K562 (cell line): ENCODE measurements around the gene SLC39A11. TPM values are rescaled to one million over a fixed set of nuclear protein-coding genes. Genes with fewer than 3 reads are reported as not detected.

Experiments
- NFE2 ChIP-seq: IDR thresholded peaks from 2 replicates; pipeline ENCODE4 v1.6.1; 2014; ENCODE audit warnings: antibody characterized with exemption, low read depth
- STAT5B ChIP-seq: fragments of 250-450 bp; sonication (Bioruptor Pico); IDR thresholded peaks from 2 replicates; pipeline ENCODE4 v1.8.0; 2021; ENCODE audit warnings: mild to moderate bottlenecking, inconsistent platforms
- ZBTB26 ChIP-seq: fragments of 450-650 bp; formaldehyde crosslinking; IDR thresholded peaks from 2 replicates; pipeline ENCODE4 v1.4.0; 2022; ENCODE audit warnings: missing genetic modification characterization
- polyA plus RNA-seq, 8 experiments: library from polyadenylated mRNA; depleted of rRNA in 4 of 8; stranded (reverse) in 5 of 8; unstranded in 3 of 8; fragments of >200 nt; fragmentation: Nextera tagmentation in 2 of 8; fragmentation: Illumina TruSeq in 1 of 8; extraction: Ambion mirVana in 2 of 8; extraction: Trizol in 1 of 8; gene quantifications; 2 replicates each; pipeline versions ENCODE4 v1.2.1 to v1.2.3, GENCODE V29; 2011 to 2014; ENCODE audit warnings: inconsistent platforms in 1 of 8, missing spikeins in 1 of 8
- total RNA-seq, 7 experiments: library from RNA; depleted of rRNA in 6 of 7; stranded (reverse); fragments of >200 nt in 6 of 7; fragmentation: Illumina TruSeq in 2 of 7; extraction: Trizol in 2 of 7; gene quantifications; 2 replicates each; pipeline versions ENCODE4 v1.2.1 to v1.2.3, GENCODE V29; 2011 to 2021; ENCODE audit warnings: low replicate concordance in 1 of 7
- TF ChIP-seq, protein P1 (sequence below), 2 experiments: fragments of 250-450 bp in 1 of 2; fragments of 450-650 bp in 1 of 2; sonication (Bioruptor Pico) in 1 of 2; IDR thresholded peaks; 2 replicates each; pipeline versions ENCODE4 v1.6.1 to v1.8.0; 2016 to 2021; ENCODE audit warnings: mild to moderate bottlenecking in 2 of 2, moderate library complexity in 2 of 2, missing compliant biosample characterization in 1 of 2, missing genetic modification characterization in 1 of 2
- TF ChIP-seq, protein P2 (sequence below): fragments of 450-650 bp; IDR thresholded peaks from 2 replicates; pipeline ENCODE4 v1.6.1; 2016; ENCODE audit warnings: mild to moderate bottlenecking, moderate library complexity

SLC39A11 gene
- total and polyA plus RNA-seq, 9 of the 15 experiments (the other 6 are each of a cell fraction or from before 2014, with no cell fraction given), result 10.5 to 26.4 (median 13.4) TPM

- TF ChIP-seq, protein P1, sequence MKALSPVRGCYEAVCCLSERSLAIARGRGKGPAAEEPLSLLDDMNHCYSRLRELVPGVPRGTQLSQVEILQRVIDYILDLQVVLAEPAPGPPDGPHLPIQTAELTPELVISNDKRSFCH (CRISPR knock-in tag; IDR thresholded peaks at IDR 0.05), result no peak
- TF ChIP-seq, protein P1 (tag; IDR thresholded peaks at IDR 0.05), result no peak
- TF ChIP-seq ZBTB26 (CRISPR knock-in tag), result no peak
- no peak for TF ChIP-seq STAT5B (CRISPR knock-in tag)
- no peak for TF ChIP-seq NFE2
- TF ChIP-seq, protein P2, sequence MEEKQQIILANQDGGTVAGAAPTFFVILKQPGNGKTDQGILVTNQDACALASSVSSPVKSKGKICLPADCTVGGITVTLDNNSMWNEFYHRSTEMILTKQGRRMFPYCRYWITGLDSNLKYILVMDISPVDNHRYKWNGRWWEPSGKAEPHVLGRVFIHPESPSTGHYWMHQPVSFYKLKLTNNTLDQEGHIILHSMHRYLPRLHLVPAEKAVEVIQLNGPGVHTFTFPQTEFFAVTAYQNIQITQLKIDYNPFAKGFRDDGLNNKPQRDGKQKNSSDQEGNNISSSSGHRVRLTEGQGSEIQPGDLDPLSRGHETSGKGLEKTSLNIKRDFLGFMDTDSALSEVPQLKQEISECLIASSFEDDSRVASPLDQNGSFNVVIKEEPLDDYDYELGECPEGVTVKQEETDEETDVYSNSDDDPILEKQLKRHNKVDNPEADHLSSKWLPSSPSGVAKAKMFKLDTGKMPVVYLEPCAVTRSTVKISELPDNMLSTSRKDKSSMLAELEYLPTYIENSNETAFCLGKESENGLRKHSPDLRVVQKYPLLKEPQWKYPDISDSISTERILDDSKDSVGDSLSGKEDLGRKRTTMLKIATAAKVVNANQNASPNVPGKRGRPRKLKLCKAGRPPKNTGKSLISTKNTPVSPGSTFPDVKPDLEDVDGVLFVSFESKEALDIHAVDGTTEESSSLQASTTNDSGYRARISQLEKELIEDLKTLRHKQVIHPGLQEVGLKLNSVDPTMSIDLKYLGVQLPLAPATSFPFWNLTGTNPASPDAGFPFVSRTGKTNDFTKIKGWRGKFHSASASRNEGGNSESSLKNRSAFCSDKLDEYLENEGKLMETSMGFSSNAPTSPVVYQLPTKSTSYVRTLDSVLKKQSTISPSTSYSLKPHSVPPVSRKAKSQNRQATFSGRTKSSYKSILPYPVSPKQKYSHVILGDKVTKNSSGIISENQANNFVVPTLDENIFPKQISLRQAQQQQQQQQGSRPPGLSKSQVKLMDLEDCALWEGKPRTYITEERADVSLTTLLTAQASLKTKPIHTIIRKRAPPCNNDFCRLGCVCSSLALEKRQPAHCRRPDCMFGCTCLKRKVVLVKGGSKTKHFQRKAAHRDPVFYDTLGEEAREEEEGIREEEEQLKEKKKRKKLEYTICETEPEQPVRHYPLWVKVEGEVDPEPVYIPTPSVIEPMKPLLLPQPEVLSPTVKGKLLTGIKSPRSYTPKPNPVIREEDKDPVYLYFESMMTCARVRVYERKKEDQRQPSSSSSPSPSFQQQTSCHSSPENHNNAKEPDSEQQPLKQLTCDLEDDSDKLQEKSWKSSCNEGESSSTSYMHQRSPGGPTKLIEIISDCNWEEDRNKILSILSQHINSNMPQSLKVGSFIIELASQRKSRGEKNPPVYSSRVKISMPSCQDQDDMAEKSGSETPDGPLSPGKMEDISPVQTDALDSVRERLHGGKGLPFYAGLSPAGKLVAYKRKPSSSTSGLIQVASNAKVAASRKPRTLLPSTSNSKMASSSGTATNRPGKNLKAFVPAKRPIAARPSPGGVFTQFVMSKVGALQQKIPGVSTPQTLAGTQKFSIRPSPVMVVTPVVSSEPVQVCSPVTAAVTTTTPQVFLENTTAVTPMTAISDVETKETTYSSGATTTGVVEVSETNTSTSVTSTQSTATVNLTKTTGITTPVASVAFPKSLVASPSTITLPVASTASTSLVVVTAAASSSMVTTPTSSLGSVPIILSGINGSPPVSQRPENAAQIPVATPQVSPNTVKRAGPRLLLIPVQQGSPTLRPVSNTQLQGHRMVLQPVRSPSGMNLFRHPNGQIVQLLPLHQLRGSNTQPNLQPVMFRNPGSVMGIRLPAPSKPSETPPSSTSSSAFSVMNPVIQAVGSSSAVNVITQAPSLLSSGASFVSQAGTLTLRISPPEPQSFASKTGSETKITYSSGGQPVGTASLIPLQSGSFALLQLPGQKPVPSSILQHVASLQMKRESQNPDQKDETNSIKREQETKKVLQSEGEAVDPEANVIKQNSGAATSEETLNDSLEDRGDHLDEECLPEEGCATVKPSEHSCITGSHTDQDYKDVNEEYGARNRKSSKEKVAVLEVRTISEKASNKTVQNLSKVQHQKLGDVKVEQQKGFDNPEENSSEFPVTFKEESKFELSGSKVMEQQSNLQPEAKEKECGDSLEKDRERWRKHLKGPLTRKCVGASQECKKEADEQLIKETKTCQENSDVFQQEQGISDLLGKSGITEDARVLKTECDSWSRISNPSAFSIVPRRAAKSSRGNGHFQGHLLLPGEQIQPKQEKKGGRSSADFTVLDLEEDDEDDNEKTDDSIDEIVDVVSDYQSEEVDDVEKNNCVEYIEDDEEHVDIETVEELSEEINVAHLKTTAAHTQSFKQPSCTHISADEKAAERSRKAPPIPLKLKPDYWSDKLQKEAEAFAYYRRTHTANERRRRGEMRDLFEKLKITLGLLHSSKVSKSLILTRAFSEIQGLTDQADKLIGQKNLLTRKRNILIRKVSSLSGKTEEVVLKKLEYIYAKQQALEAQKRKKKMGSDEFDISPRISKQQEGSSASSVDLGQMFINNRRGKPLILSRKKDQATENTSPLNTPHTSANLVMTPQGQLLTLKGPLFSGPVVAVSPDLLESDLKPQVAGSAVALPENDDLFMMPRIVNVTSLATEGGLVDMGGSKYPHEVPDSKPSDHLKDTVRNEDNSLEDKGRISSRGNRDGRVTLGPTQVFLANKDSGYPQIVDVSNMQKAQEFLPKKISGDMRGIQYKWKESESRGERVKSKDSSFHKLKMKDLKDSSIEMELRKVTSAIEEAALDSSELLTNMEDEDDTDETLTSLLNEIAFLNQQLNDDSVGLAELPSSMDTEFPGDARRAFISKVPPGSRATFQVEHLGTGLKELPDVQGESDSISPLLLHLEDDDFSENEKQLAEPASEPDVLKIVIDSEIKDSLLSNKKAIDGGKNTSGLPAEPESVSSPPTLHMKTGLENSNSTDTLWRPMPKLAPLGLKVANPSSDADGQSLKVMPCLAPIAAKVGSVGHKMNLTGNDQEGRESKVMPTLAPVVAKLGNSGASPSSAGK, result no peak
Observed at GRCh38 chr17:72705905-72706395, 386.5 kb downstream of the SLC39A11 start (continued).
